Measurements from ENCODE around the gene PLK5.
A peak's percentile ranks its signal among the peaks of the same experiment; 100 is the strongest.
"Not testable (repeated sequence)": the region's sequence is repeated elsewhere in the genome, so short reads cannot be mapped to it uniquely, and the experiment has no call there.

The PLK5 gene

DNA sequence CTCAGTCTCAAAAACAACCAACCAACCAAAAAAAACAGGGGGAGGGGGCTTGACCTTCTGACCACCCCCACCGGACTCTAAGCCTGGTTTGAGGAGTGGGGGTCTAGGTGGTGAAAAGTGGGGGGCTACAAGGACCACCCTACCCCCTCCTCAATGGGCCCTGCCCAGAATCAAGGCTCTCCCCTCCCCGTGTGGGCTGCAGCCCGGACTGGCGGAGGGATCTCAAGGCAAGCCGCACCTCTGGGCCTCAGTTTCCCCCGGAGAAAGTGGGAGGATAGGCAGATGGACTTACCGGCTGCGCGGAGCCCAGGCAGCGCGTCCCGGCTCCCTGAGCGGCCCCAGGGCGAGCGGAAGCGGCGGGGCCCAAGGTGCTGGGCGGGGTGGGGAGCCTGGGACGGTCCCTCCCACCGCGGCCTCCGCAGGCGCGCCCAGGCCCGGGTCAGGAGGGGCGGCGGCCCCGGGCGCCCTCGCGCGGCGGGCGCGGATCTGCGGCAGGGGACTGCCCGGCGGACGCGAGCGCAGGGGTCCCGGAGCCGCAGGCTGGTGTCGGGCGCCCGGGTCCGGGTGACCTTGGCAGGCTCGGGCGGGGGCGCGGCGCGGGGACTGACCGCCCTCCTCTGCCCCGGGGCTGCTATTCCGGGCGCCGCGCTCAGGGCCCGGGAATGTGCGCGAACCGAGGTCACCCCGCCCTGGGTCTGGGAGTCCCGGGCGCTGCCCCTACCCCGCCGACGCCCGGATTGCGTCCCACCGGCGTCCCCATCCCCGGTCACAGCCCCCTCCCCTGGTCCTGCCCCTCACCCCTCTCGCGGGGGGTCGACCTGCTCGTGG lies 11.0 kb upstream of the PLK5 start, which contains the start of gene ADAMTSL5:
ADAMTSL5 (minus strand) TSS at position 349 of the 828 bp plus-strand sequence. CDS start 2,076 bp downstream, outside the sequence.
- DNase-seq (ENCODE audit: low spot score), result peak; percentile 71
- ChIA-PET POLR2A (ENCODE audit: low non-redundant PET) (no interaction called here), CTCF (interaction anchor here (0.6 kb wide), 1 partner anchor 197 kb away, joined by 3 read pairs; no protein-coding TSS in a partner anchor)
- peak within 1 kb of the TSS; percentile 90 for H3K27ac ChIP-seq
- TF ChIP-seq, protein P1, sequence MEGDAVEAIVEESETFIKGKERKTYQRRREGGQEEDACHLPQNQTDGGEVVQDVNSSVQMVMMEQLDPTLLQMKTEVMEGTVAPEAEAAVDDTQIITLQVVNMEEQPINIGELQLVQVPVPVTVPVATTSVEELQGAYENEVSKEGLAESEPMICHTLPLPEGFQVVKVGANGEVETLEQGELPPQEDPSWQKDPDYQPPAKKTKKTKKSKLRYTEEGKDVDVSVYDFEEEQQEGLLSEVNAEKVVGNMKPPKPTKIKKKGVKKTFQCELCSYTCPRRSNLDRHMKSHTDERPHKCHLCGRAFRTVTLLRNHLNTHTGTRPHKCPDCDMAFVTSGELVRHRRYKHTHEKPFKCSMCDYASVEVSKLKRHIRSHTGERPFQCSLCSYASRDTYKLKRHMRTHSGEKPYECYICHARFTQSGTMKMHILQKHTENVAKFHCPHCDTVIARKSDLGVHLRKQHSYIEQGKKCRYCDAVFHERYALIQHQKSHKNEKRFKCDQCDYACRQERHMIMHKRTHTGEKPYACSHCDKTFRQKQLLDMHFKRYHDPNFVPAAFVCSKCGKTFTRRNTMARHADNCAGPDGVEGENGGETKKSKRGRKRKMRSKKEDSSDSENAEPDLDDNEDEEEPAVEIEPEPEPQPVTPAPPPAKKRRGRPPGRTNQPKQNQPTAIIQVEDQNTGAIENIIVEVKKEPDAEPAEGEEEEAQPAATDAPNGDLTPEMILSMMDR (conservative IDR thresholded peaks at IDR 0.05; ENCODE audit: low read depth), result peak; percentile 51

DNA sequence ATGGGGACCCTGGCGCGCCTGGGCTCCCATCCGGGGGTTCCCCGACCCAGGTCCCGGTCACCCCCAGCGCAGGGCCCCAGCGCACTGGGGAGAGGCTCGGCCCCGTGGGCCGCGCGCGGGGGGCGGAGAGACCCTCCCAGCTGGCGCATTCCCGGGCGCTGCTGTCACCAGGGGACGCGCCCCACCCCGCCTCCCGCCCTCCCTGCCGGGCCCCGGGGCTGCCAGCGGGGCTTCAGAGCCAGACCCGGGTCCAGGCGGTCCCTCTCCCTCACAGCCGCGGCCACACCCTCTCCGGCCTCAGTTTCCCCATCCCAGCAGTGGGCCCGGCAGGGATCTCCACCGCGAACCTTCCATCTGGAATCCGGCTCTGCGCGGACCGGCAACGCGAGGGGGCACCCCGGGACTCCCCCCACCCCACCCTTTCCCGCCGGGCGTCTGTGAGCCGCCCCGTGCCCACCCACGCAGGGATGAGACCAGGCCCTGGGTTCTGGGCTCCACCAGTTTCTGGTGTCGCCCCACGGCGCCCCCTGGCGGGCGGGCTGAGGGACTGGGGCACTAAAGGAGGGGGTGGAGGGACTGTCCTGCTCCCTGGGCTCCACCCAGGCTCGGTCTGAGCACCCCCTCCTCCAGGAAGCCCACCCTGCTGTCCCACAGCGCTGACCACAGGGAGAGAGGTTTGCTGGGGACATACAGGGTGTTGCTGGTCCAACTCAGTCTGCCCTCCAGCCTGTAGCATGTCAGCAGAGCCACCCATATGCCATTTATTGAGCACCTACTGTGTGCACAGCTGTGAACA lies 10.2 kb upstream of the PLK5 start:
- POLR2A ChIA-PET (ENCODE audit: low non-redundant PET), result no interaction called here
- peak overlapping the region; percentile 90 for H3K27ac ChIP-seq

DNA sequence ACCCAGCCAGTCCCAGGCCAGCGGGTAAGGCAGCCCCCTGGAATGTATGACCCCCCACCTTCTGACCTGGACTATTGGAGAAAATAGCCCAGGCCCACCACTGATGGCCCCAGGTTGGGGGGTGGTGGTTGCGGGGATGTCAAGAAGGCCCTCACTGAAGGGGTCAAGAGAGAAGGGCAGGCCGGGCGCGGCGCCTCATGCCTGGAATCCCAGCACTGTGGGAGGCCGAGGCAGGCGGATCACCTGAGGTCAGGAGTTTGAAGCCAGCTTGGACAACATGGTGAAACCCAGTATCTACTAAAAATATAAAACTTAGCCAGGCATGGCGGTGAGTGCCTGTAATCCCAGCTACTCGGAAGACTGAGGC lies 9.6 kb upstream of the PLK5 start:
- TF ChIP-seq, protein P1 (conservative IDR thresholded peaks at IDR 0.05; ENCODE audit: low read depth), result no peak
- ChIA-PET POLR2A (ENCODE audit: low non-redundant PET) (no interaction called here), CTCF (interaction anchor here (0.6 to 1.0 kb wide), 10 partner anchors 12 to 528 kb away, joined by 3 to 6 read pairs (median 3); no protein-coding TSS in a partner anchor)
- peak overlapping the region; percentile 90 for H3K27ac ChIP-seq
- DNase-seq (ENCODE audit: low spot score), result no peak

More for the DNA sequence above, 10.2 kb upstream of the PLK5 start:
- peak; percentile 47 for DNase-seq (ENCODE audit: low spot score)
- CTCF ChIA-PET, result interaction anchor here (0.6 to 0.7 kb wide), 2 partner anchors 57 to 528 kb away, joined by 3 read pairs; no protein-coding TSS in a partner anchor
- TF ChIP-seq, protein P1 (conservative IDR thresholded peaks at IDR 0.05; ENCODE audit: low read depth), result peak; percentile 83

DNA sequence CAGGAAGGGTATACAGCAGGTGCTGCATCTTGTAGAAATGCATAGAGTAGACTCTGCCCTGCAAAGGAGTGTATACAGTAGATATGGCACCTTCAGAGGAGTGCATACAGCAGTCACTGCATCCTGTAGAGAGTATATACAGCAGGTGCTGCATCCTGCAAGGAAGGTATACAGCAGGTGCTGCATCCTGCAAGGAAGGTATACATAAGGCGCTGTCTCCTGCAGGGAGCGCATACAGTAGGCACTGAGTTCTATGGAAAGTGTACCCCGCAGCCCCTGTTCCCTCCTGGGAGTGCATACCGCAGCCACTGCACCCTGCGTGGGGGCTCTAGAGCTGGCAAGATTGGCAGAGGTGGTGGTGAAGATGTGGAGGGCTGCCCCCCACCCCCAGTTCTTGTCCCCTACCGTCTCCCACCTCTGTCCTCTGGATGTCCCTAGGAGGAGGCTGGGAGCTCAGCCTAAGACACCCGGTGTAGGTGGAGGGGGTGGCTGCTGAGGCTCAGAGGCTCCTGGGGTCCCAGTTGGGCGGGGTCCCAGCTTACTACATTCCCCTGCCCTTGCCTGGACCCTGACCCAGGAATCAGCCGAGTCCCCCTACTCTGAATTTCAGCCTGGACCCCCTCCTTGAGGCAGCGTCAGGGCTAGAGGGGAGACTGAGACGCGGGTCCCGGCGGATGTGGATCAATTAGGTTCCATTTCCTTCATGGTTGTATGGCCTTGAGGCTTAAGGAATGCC lies 8.7 kb upstream of the PLK5 start:
- POLR2A ChIA-PET (ENCODE audit: low non-redundant PET), result no interaction called here
- CTCF ChIA-PET, result interaction anchor here (0.6 to 1.0 kb wide), 7 partner anchors 11 to 120 kb away, joined by 3 to 6 read pairs (median 4); no protein-coding TSS in a partner anchor
- TF ChIP-seq, protein P1 (conservative IDR thresholded peaks at IDR 0.05; ENCODE audit: low read depth), result no peak
- no peak for DNase-seq (ENCODE audit: low spot score)
- H3K27ac ChIP-seq, result peak overlapping the region; percentile 90

DNA sequence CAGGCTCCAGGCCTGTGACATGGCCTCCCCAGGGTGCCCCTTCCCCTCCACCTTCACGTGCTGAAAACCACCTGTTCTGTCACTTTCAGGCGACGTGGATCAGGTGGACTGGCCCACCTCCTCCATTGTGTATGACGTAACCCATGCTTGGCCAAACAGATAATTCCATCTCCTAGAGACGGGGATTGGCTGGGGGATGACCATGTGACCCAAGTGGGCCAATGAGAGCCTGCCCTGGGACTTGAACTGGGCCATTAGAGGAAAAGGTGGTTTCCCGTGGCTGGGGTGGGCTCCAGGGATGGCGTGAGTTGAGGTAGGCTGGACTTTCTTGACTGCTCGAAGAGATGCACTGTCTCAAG lies 7.5 kb upstream of the PLK5 start:
- no peak overlapping the region for H3K27ac ChIP-seq
- ChIA-PET CTCF (no interaction called here), POLR2A (ENCODE audit: low non-redundant PET) (no interaction called here)
- TF ChIP-seq, protein P1 (conservative IDR thresholded peaks at IDR 0.05; ENCODE audit: low read depth), result no peak
- DNase-seq (ENCODE audit: low spot score), result no peak

DNA sequence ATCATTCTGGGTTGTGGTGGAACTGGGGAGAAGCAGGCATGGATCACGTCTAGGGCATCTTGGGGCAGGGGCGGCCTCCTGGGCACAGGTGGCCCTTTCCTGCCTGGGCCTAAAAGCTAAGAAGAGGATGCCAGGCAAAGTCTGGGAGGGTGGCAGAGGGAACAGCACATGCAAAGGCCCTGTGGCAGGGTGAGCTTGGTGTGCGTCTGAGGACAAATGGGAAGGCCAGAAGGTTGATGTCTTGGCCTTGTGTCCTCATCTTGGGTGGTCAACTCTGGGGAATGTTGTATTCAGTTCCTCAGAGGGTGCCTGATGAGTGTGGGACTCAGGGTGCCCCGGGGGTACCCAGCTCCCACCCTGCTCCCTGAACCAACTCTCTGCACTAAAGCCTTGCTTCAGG lies 5.4 kb upstream of the PLK5 start:
- TF ChIP-seq, protein P1 (conservative IDR thresholded peaks at IDR 0.05; ENCODE audit: low read depth), result no peak
- POLR2A ChIA-PET (ENCODE audit: low non-redundant PET), result no interaction called here
- no peak for DNase-seq (ENCODE audit: low spot score)
- H3K27ac ChIP-seq, result no peak overlapping the region
- CTCF ChIA-PET, result interaction anchor here (0.5 kb wide), 1 partner anchor 412 kb away, joined by 3 read pairs; no protein-coding TSS in a partner anchor

DNA sequence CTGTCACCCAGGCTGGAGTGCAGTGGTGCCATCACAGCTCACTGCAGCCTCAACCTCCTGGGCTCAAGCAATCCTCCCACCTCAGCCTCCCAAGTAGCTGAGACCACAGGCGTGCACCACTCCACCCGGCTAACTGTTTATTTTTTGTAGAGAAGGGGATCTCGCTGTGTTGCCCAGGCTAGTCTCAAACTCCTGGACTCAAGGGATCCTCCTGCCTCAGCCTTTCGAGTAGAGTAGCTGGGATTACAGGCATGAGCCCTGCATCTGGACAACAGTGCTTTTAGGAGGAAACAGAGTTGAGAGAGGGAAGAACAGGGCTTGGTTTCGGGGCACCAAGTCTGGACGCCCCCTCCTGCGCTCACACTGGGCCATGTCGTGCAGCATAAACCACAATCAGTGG lies 4.1 kb upstream of the PLK5 start:
- CTCF ChIA-PET, result interaction anchor here (1.0 kb wide), 1 partner anchor 283 kb away, joined by 4 read pairs; no protein-coding TSS in a partner anchor
- POLR2A ChIA-PET (ENCODE audit: low non-redundant PET); H3K27ac ChIP-seq; DNase-seq (ENCODE audit: low spot score): not testable (repeated sequence)

Measured in RWPE1 (cell line).